ENCODE measurements around the gene PMVK.
"Not testable (repeated sequence)": the region's sequence is repeated elsewhere in the genome, so short reads cannot be mapped to it uniquely, and the experiment has no call there.

PMVK gene

GRCh38 chr1:154934358-154934948, 2.1 kb downstream of the PMVK start:
- peaks cover 11% of the 10 kb centered on the region for H3K36me3 ChIP-seq (ENCODE audit: control insufficient read depth, insufficient read depth, low read length, severe bottlenecking)
- no peaks in the 10 kb centered on the region for H3K9me3 ChIP-seq (ENCODE audit: control insufficient read depth, low read length)
- DNase-seq (ENCODE audit: low read depth): no peak
- peaks cover 18% of the 10 kb centered on the region for H3K4me1 ChIP-seq (ENCODE audit: control insufficient read depth, insufficient read depth, low read length)
- no peaks in the 10 kb centered on the region for H3K27me3 ChIP-seq (replicated peaks; ENCODE audit: control insufficient read depth, insufficient read depth, low read length)
- no peak overlapping the region for H3K9ac ChIP-seq (ENCODE audit: low read length)
- H3K4me3 ChIP-seq (ENCODE audit: low read length): no peak overlapping the region

GRCh38 chr1:154931940-154932487, 4.5 kb downstream of the PMVK start:
- H3K27me3 ChIP-seq (replicated peaks; ENCODE audit: control insufficient read depth, insufficient read depth, low read length): no peaks in the 10 kb centered on the region
- peaks cover 27% of the 10 kb centered on the region for H3K36me3 ChIP-seq (ENCODE audit: control insufficient read depth, insufficient read depth, low read length, severe bottlenecking)
- DNase-seq (ENCODE audit: low read depth): no peak
- H3K9ac ChIP-seq (ENCODE audit: low read length): no peak overlapping the region
- H3K4me1 ChIP-seq (ENCODE audit: control insufficient read depth, insufficient read depth, low read length): peaks cover 8% of the 10 kb centered on the region
- H3K4me3 ChIP-seq (ENCODE audit: low read length): no peak overlapping the region
- H3K9me3 ChIP-seq (ENCODE audit: control insufficient read depth, low read length): no peaks in the 10 kb centered on the region

- H3K27me3 ChIP-seq (replicated peaks; ENCODE audit: control insufficient read depth, insufficient read depth, low read length): no peaks in the 10 kb centered on the region
- no peaks in the 10 kb centered on the region for H3K4me1 ChIP-seq (ENCODE audit: control insufficient read depth, insufficient read depth, low read length)
- no peak overlapping the region for H3K9ac ChIP-seq (ENCODE audit: low read length)
- DNase-seq (ENCODE audit: low read depth): no peak
- H3K4me3 ChIP-seq (ENCODE audit: low read length): no peak overlapping the region
- H3K9me3 ChIP-seq (ENCODE audit: control insufficient read depth, low read length): no peaks in the 10 kb centered on the region
- H3K36me3 ChIP-seq (ENCODE audit: control insufficient read depth, insufficient read depth, low read length, severe bottlenecking): peaks cover 56% of the 10 kb centered on the region
Observed at GRCh38 chr1:154926201-154926600, 10.3 kb downstream of the PMVK start.

GRCh38 chr1:154925335-154926170, 11.0 kb downstream of the PMVK start:
- Histone ChIP-seq H3K36me3 (ENCODE audit: control insufficient read depth, insufficient read depth, low read length, severe bottlenecking) (peaks cover 53% of the 10 kb centered on the region), H3K9ac (ENCODE audit: low read length) (no peak overlapping the region), H3K9me3 (ENCODE audit: control insufficient read depth, low read length) (no peaks in the 10 kb centered on the region), H3K4me3 (ENCODE audit: low read length) (no peak overlapping the region), H3K27me3 (replicated peaks; ENCODE audit: control insufficient read depth, insufficient read depth, low read length) (no peaks in the 10 kb centered on the region), H3K4me1 (ENCODE audit: control insufficient read depth, insufficient read depth, low read length) (no peaks in the 10 kb centered on the region)
- no peak for DNase-seq (ENCODE audit: low read depth)

GRCh38 chr1:154923695-154924094, 12.8 kb downstream of the PMVK start:
- Histone ChIP-seq H3K36me3 (ENCODE audit: control insufficient read depth, insufficient read depth, low read length, severe bottlenecking) (peaks cover 43% of the 10 kb centered on the region), H3K27me3 (replicated peaks; ENCODE audit: control insufficient read depth, insufficient read depth, low read length) (no peaks in the 10 kb centered on the region), H3K4me3 (ENCODE audit: low read length) (no peak overlapping the region), H3K4me1 (ENCODE audit: control insufficient read depth, insufficient read depth, low read length) (no peaks in the 10 kb centered on the region), H3K9me3 (ENCODE audit: control insufficient read depth, low read length) (no peaks in the 10 kb centered on the region), H3K9ac (ENCODE audit: low read length) (no peak overlapping the region)
- no peak for DNase-seq (ENCODE audit: low read depth)

GRCh38 chr1:154913273-154913672, 23.2 kb downstream of the PMVK start:
- Histone ChIP-seq H3K36me3 (ENCODE audit: control insufficient read depth, insufficient read depth, low read length, severe bottlenecking) (no peaks in the 10 kb centered on the region), H3K9me3 (ENCODE audit: control insufficient read depth, low read length) (peaks cover 14% of the 10 kb centered on the region), H3K4me3 (ENCODE audit: low read length) (no peak overlapping the region), H3K9ac (ENCODE audit: low read length) (no peak overlapping the region), H3K27me3 (replicated peaks; ENCODE audit: control insufficient read depth, insufficient read depth, low read length) (no peaks in the 10 kb centered on the region), H3K4me1 (ENCODE audit: control insufficient read depth, insufficient read depth, low read length) (no peaks in the 10 kb centered on the region)
- no peak for DNase-seq (ENCODE audit: low read depth)

- Histone ChIP-seq H3K36me3 (ENCODE audit: control insufficient read depth, insufficient read depth, low read length, severe bottlenecking) (no peaks in the 10 kb centered on the region), H3K27me3 (replicated peaks; ENCODE audit: control insufficient read depth, insufficient read depth, low read length) (no peaks in the 10 kb centered on the region), H3K4me1 (ENCODE audit: control insufficient read depth, insufficient read depth, low read length) (no peaks in the 10 kb centered on the region), H3K4me3 (ENCODE audit: low read length) (no peak overlapping the region), H3K9ac (ENCODE audit: low read length) (no peak overlapping the region), H3K9me3 (ENCODE audit: control insufficient read depth, low read length) (peaks cover 18% of the 10 kb centered on the region)
- no peak for DNase-seq (ENCODE audit: low read depth)
Observed at GRCh38 chr1:154912755-154913154, 23.8 kb downstream of the PMVK start.

GRCh38 chr1:154911691-154912550, 24.6 kb downstream of the PMVK start:
- Histone ChIP-seq H3K4me1 (ENCODE audit: control insufficient read depth, insufficient read depth, low read length) (no peaks in the 10 kb centered on the region), H3K9me3 (ENCODE audit: control insufficient read depth, low read length) (peaks cover 20% of the 10 kb centered on the region), H3K27me3 (replicated peaks; ENCODE audit: control insufficient read depth, insufficient read depth, low read length) (no peaks in the 10 kb centered on the region), H3K4me3 (ENCODE audit: low read length) (no peak overlapping the region), H3K36me3 (ENCODE audit: control insufficient read depth, insufficient read depth, low read length, severe bottlenecking) (no peaks in the 10 kb centered on the region), H3K9ac (ENCODE audit: low read length) (no peak overlapping the region)
- no peak for DNase-seq (ENCODE audit: low read depth)

- Histone ChIP-seq H3K36me3 (ENCODE audit: control insufficient read depth, insufficient read depth, low read length, severe bottlenecking) (no peaks in the 10 kb centered on the region), H3K4me3 (ENCODE audit: low read length) (no peak overlapping the region), H3K27me3 (replicated peaks; ENCODE audit: control insufficient read depth, insufficient read depth, low read length) (no peaks in the 10 kb centered on the region), H3K4me1 (ENCODE audit: control insufficient read depth, insufficient read depth, low read length) (no peaks in the 10 kb centered on the region), H3K9me3 (ENCODE audit: control insufficient read depth, low read length) (peaks cover 20% of the 10 kb centered on the region), H3K9ac (ENCODE audit: low read length) (no peak overlapping the region)
- no peak for DNase-seq (ENCODE audit: low read depth)
Observed at GRCh38 chr1:154910851-154911250, 25.7 kb downstream of the PMVK start.

GRCh38 chr1:154908937-154909336, 27.6 kb downstream of the PMVK start:
- Histone ChIP-seq H3K4me3 (ENCODE audit: low read length) (no peak overlapping the region), H3K4me1 (ENCODE audit: control insufficient read depth, insufficient read depth, low read length) (no peaks in the 10 kb centered on the region), H3K36me3 (ENCODE audit: control insufficient read depth, insufficient read depth, low read length, severe bottlenecking) (no peaks in the 10 kb centered on the region), H3K9me3 (ENCODE audit: control insufficient read depth, low read length) (peaks cover 20% of the 10 kb centered on the region), H3K9ac (ENCODE audit: low read length) (no peak overlapping the region), H3K27me3 (replicated peaks; ENCODE audit: control insufficient read depth, insufficient read depth, low read length) (no peaks in the 10 kb centered on the region)
- no peak for DNase-seq (ENCODE audit: low read depth)

GRCh38 chr1:154908129-154908528, 28.4 kb downstream of the PMVK start:
- H3K9ac ChIP-seq (ENCODE audit: low read length); H3K36me3 ChIP-seq (ENCODE audit: control insufficient read depth, insufficient read depth, low read length, severe bottlenecking); H3K27me3 ChIP-seq (replicated peaks; ENCODE audit: control insufficient read depth, insufficient read depth, low read length); DNase-seq (ENCODE audit: low read depth); H3K4me1 ChIP-seq (ENCODE audit: control insufficient read depth, insufficient read depth, low read length); H3K4me3 ChIP-seq (ENCODE audit: low read length): not testable (repeated sequence)
- peaks cover 20% of the 10 kb centered on the region for H3K9me3 ChIP-seq (ENCODE audit: control insufficient read depth, low read length)

All from adipocyte (in vitro differentiated cells).